ENCODE measurements around the gene CEP112. TPM values are rescaled to one million over a fixed set of nuclear protein-coding genes. Genes with fewer than 3 reads are reported as not detected.
A peak's percentile ranks its signal among the peaks of the same experiment; 100 is the strongest.
"Not testable (repeated sequence)": the region's sequence is repeated elsewhere in the genome, so short reads cannot be mapped to it uniquely, and the experiment has no call there.

CEP112 gene
- total RNA-seq, 4 donors from 2014 or later: 0.53 to 41.3 (median 5.7) TPM

- no peak for TF ChIP-seq POLR2A (IDR thresholded peaks at IDR 0.05)
- no peak for TF ChIP-seq CTCF (IDR thresholded peaks at IDR 0.05)
- H3K27ac ChIP-seq: no peak overlapping the region
- H3K27me3 ChIP-seq: no peaks in the 10 kb centered on the region
- H3K4me1 ChIP-seq: no peaks in the 10 kb centered on the region
- no peaks in the 10 kb centered on the region for H3K36me3 ChIP-seq
- no peaks in the 10 kb centered on the region for H3K9me3 ChIP-seq
- DNase-seq: no peak
- H3K4me3 ChIP-seq: no peak overlapping the region
Measured at GRCh38 chr17:66167189-66167815, 24.6 kb downstream of the CEP112 start.

- no peak overlapping the region for H3K4me3 ChIP-seq
- H3K27ac ChIP-seq: no peak overlapping the region
- H3K36me3 ChIP-seq: no peaks in the 10 kb centered on the region
- H3K4me1 ChIP-seq: no peaks in the 10 kb centered on the region
- no peaks in the 10 kb centered on the region for H3K9me3 ChIP-seq
- H3K27me3 ChIP-seq: no peaks in the 10 kb centered on the region
- no peak for DNase-seq
- peak; percentile 9 to 89 (median 82) for TF ChIP-seq CTCF (IDR thresholded peaks at IDR 0.05)
- no peak for TF ChIP-seq POLR2A (IDR thresholded peaks at IDR 0.05)
Measured at GRCh38 chr17:66165537-66166123, 26.3 kb downstream of the CEP112 start.

GRCh38 chr17:66155055-66155454 is 36.9 kb downstream of the CEP112 start:
- not testable (repeated sequence) for DNase-seq

GRCh38 chr17:66152756-66153155 is 39.2 kb downstream of the CEP112 start:
- no peak for DNase-seq
- no peak for TF ChIP-seq CTCF (IDR thresholded peaks at IDR 0.05)
- TF ChIP-seq POLR2A (IDR thresholded peaks at IDR 0.05): no peak

More at GRCh38 chr17:66155055-66155454, 36.9 kb downstream of the CEP112 start:
- not testable (repeated sequence) for H3K27ac ChIP-seq, H3K9me3 ChIP-seq, H3K27me3 ChIP-seq, H3K4me3 ChIP-seq, H3K36me3 ChIP-seq, H3K4me1 ChIP-seq

GRCh38 chr17:66150708-66151107 is 41.2 kb downstream of the CEP112 start:
- no peak for DNase-seq
- no peak for TF ChIP-seq POLR2A (IDR thresholded peaks at IDR 0.05)
- no peak for TF ChIP-seq CTCF (IDR thresholded peaks at IDR 0.05)
- Histone ChIP-seq H3K9me3 (no peaks in the 10 kb centered on the region), H3K27ac (no peak overlapping the region), H3K4me1 (no peaks in the 10 kb centered on the region), H3K36me3 (no peaks in the 10 kb centered on the region), H3K27me3 (no peaks in the 10 kb centered on the region), H3K4me3 (no peak overlapping the region)

More at GRCh38 chr17:66152756-66153155, 39.2 kb downstream of the CEP112 start:
- Histone ChIP-seq H3K27ac (no peak overlapping the region), H3K4me1 (no peaks in the 10 kb centered on the region), H3K4me3 (no peak overlapping the region), H3K36me3 (no peaks in the 10 kb centered on the region), H3K9me3 (no peaks in the 10 kb centered on the region), H3K27me3 (no peaks in the 10 kb centered on the region)

GRCh38 chr17:66149562-66149961 is 42.4 kb downstream of the CEP112 start:
- DNase-seq: no peak
- H3K4me3 ChIP-seq: no peak overlapping the region
- H3K27me3 ChIP-seq: no peaks in the 10 kb centered on the region
- no peak overlapping the region for H3K27ac ChIP-seq
- H3K4me1 ChIP-seq: no peaks in the 10 kb centered on the region
- H3K9me3 ChIP-seq: no peaks in the 10 kb centered on the region
- H3K36me3 ChIP-seq: no peaks in the 10 kb centered on the region
- TF ChIP-seq CTCF (IDR thresholded peaks at IDR 0.05) (no peak), POLR2A (IDR thresholded peaks at IDR 0.05) (no peak)
